ENCODE measurements around the gene PAX3. TPM values are rescaled to one million over a fixed set of nuclear protein-coding genes. Genes with fewer than 3 reads are reported as not detected.

Gene PAX3
- total and polyA plus RNA-seq, 2 of the 13 experiments (the other 11 are each of a cell fraction or from before 2014, with no cell fraction given), result 0.07 TPM; not detected in 1

DNA sequence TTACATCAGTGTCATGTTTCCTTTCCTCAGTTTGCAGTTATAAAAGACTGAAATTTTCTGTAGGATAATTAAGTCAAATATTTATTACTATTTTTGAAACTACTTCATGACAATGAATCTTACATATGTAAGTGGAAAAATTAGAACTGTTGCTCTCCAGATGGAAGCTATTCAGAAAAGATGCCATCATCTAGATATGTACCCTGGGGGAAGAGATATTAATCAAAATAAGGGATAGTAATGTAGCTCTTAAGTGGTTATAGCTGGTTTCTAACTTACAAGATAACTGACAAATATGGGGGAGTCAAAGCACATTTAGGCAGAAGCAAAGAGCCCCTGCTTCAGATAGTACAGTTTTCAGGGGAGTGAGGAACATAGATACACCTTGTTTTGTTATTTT is 38.1 kb upstream of the PAX3 start (continued):
- TF ChIP-seq CAMTA2 (CRISPR knock-in tag; IDR thresholded peaks at IDR 0.05; ENCODE audit: borderline replicate concordance), result no peak
- TF ChIP-seq CEBPB (IDR thresholded peaks at IDR 0.05; ENCODE audit: borderline replicate concordance, low read depth, low read length), result no peak
- TF ChIP-seq ZNF530 (CRISPR knock-in tag; IDR thresholded peaks at IDR 0.05; ENCODE audit: low read depth), result no peak
- TF ChIP-seq, protein P1, sequence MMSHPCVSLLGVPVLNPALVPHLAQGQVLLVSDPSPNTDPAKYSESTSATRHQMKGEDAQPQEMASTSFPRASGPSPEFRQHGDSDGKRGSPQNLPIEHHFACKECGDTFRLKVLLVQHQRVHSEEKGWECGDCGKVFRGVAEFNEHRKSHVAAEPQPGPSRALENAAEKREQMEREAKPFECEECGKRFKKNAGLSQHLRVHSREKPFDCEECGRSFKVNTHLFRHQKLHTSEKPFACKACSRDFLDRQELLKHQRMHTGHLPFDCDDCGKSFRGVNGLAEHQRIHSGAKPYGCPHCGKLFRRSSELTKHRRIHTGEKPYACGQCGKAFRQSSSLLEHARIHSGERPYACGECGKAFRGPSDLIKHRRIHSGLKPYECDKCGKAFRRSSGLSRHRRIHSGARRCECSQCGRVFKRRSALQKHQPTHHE (CRISPR knock-in tag; IDR thresholded peaks at IDR 0.05; ENCODE audit: borderline replicate concordance), result no peak
- TF ChIP-seq, protein P2, sequence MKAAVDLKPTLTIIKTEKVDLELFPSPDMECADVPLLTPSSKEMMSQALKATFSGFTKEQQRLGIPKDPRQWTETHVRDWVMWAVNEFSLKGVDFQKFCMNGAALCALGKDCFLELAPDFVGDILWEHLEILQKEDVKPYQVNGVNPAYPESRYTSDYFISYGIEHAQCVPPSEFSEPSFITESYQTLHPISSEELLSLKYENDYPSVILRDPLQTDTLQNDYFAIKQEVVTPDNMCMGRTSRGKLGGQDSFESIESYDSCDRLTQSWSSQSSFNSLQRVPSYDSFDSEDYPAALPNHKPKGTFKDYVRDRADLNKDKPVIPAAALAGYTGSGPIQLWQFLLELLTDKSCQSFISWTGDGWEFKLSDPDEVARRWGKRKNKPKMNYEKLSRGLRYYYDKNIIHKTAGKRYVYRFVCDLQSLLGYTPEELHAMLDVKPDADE (CRISPR knock-in tag; IDR thresholded peaks at IDR 0.05), result no peak
- TF ChIP-seq GFI1 (CRISPR knock-in tag; IDR thresholded peaks at IDR 0.05; ENCODE audit: borderline replicate concordance), result no peak
- TF ChIP-seq HNRNPL (IDR thresholded peaks at IDR 0.05; ENCODE audit: low read depth, low read length), result no peak
- TF ChIP-seq ZNF460 (CRISPR knock-in tag; IDR thresholded peaks at IDR 0.05; ENCODE audit: borderline replicate concordance), result no peak
- TF ChIP-seq RNF2 (conservative IDR thresholded peaks at IDR 0.05; ENCODE audit: low read depth), result no peak
- TF ChIP-seq DRAP1 (CRISPR knock-in tag; IDR thresholded peaks at IDR 0.05), result no peak

- no peak for DNase-seq (ENCODE audit: low spot score)
- WGBS (ENCODE audit: low lambda C conversion rate), result 0% methylated on average over 1 of the region's 1 CpG
- H2AFZ ChIP-seq (ENCODE audit: low read length), result no peak overlapping the region
- no peak overlapping the region for H3K9ac ChIP-seq (ENCODE audit: insufficient read depth, low read depth, low read length)
- no peak overlapping the region for H3K4me3 ChIP-seq (replicated peaks in 1 of 3; ENCODE audit: insufficient read depth in 1 of 3, low read depth in 2 of 3, low read length in 3 of 3)
- no peak for ATAC-seq
- ChIA-PET POLR2A (no interaction called here), CTCF (ENCODE audit: low intra/inter-chr PET ratio, low total read pairs) (no interaction called here)
- H3K4me2 ChIP-seq (ENCODE audit: low read depth, low read length), result no peak overlapping the region
- H3K79me2 ChIP-seq (ENCODE audit: insufficient read depth, low read length), result no peaks in the 10 kb centered on the region
- no peaks in the 10 kb centered on the region for H3K27me3 ChIP-seq (ENCODE audit: control insufficient read depth in 1 of 2, insufficient read depth in 2 of 2, low read length in 2 of 2)
- intact Hi-C loops (cut with micrococcal nuclease; ENCODE audit: unreplicated experiment) (no loop called here), in situ Hi-C loops (cut with HindIII; ENCODE audit: extremely low pct_ligation_motif_present, low pct_unique_long_range_greater_than_20kb) (no loop called here)
- no peaks in the 10 kb centered on the region; the same call in 1 of the 2 replicates for H3K9me3 ChIP-seq (ENCODE audit: low read length)
- no TSS peak for BruUV-seq (replicated peaks)
- no peaks in the 10 kb centered on the region for H3K36me3 ChIP-seq (replicated peaks in 1 of 2; ENCODE audit: control insufficient read depth in 1 of 2, insufficient read depth in 2 of 2, low read length in 2 of 2)
- no peaks in the 10 kb centered on the region for H3K4me1 ChIP-seq (ENCODE audit: insufficient read depth, low read length)
- no peak for FAIRE-seq
- H3K27ac ChIP-seq (ENCODE audit: extremely low read length, insufficient read depth, low read length), result no peak overlapping the region
- no peaks in the 10 kb centered on the region for H4K20me1 ChIP-seq (ENCODE audit: insufficient read depth, low read length)
- TF ChIP-seq, protein P3, sequence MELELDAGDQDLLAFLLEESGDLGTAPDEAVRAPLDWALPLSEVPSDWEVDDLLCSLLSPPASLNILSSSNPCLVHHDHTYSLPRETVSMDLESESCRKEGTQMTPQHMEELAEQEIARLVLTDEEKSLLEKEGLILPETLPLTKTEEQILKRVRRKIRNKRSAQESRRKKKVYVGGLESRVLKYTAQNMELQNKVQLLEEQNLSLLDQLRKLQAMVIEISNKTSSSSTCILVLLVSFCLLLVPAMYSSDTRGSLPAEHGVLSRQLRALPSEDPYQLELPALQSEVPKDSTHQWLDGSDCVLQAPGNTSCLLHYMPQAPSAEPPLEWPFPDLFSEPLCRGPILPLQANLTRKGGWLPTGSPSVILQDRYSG (CRISPR knock-in tag; IDR thresholded peaks at IDR 0.05), result no peak
- TF ChIP-seq ZNF30 (CRISPR knock-in tag; IDR thresholded peaks at IDR 0.05) (no peak), ZNF557 (CRISPR knock-in tag; IDR thresholded peaks at IDR 0.05) (no peak), ZBTB33 (CRISPR knock-in tag; IDR thresholded peaks at IDR 0.05) (no peak), ZNF740 (CRISPR knock-in tag; IDR thresholded peaks at IDR 0.05) (no peak), BRD4 (CRISPR knock-in tag; IDR thresholded peaks at IDR 0.05) (no peak)
- TF ChIP-seq, protein P4, sequence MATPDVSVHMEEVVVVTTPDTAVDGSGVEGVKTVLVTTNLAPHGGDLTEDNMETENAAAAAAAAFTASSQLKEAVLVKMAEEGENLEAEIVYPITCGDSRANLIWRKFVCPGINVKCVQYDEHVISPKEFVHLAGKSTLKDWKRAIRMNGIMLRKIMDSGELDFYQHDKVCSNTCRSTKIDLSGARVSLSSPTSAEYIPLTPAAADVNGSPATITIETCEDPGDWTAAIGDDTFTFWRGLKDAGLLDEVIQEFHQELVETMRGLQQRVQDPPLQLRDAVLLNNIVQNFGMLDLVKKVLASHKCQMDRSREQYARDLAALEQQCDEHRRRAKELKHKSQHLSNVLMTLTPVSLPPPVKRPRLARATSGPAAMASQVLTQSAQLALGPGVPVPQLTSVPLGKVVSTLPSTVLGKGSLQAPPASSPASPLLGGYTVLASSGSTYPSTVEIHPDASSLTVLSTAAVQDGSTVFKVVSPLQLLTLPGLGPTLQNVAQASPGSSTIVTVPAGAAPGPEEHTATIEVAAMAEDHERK (CRISPR knock-in tag; IDR thresholded peaks at IDR 0.05; ENCODE audit: low read depth), result no peak
Measured at GRCh38 chr2:222336442-222336841, 37.6 kb upstream of the PAX3 start.
